H7 (cell line): ENCODE measurements around the gene PEG3. TPM values are rescaled to one million over a fixed set of nuclear protein-coding genes. Genes with fewer than 3 reads are reported as not detected.

Experiments
- DNase-seq: peaks from one replicate; pipeline ENCODE4 v3.0.0; 2012
- H3K27me3 ChIP-seq: 2 replicates; pipeline ENCODE4 v1.6.0; 2011; ENCODE audit warnings: mild to moderate bottlenecking, low read length; ENCODE audit not compliant: control insufficient read depth, insufficient read depth
- H3K36me3 ChIP-seq: replicated peaks from 2 replicates; pipeline ENCODE4 v1.5.1; 2011; ENCODE audit warnings: low read length; ENCODE audit not compliant: control insufficient read depth, insufficient read depth
- H3K4me3 ChIP-seq: 2 replicates; pipeline ENCODE4 v1.5.1; 2011; ENCODE audit warnings: low read depth, mild to moderate bottlenecking, control low read depth, low read length, moderate library complexity; ENCODE audit not compliant: insufficient read depth
- total RNA-seq: library from RNA; depleted of rRNA; stranded (reverse); fragments of >200 nt; shearing (Covaris generic); gene quantifications from 2 replicates; pipeline ENCODE4 v1.2.3, GENCODE V29; 2014; rRNA removed

Gene PEG3
- total RNA-seq, 1 experiment from 2014 or later: not detected

DNA sequence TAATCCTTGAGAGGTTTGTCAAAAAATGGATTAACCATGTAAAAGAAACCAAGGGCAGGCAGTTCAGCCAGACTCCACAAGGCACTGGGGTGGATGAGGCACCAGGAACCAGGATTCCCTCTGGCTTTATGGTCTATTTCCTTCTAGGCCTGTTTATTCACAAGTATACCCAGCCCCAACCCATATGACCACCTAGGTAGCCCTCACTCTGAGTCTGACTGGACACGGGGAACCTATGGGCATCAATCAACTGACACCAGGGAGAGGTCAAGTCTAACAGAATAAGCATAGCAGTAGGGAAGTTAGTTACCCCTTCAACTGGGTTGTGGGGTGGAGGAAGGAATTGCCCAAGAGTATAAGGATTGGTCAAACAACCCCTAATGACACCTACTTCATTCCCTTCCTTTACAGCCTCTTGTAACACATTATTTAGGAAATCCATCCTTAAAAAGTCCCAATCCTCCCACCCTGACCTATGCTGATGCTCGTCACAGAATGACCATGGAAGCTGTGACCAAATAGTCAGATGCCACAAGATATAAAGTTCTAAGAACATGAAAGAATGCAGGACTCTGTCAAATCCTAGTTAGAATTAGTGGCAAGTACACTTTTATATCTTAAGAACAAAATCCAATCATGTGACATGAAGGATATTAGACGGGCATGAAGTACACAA lies 31.7 kb downstream of the PEG3 start:
- H3K4me3 ChIP-seq: no peak overlapping the region
- no peaks in the 10 kb centered on the region for H3K27me3 ChIP-seq
- no peak for DNase-seq
- no peaks in the 10 kb centered on the region for H3K36me3 ChIP-seq

DNA sequence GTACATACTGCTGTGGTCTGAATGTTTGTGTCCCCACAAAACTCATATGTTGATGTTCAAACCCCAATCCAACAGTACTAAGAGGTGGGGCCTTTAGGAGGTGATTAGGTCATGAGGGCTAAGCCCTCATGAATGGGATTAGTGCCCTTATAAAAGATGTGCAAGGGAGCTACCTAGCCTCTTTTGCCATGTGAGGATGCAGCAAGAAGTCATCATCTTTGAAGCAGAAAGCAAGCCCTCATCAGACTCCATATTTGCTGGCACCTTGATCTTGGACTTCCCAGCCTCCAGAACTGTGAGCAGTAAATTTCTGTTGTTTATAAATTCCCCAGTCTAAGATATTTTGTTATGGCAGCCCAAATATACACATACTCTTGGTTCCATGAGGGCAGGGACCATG lies 33.9 kb downstream of the PEG3 start:
- H3K36me3 ChIP-seq: no peaks in the 10 kb centered on the region
- no peak overlapping the region for H3K4me3 ChIP-seq
- no peak for DNase-seq
- no peaks in the 10 kb centered on the region for H3K27me3 ChIP-seq

Other genes with a start within 250 kb of the PEG3 start
- 9.9 and 11.0 TPM in 2 replicates for gene ZNF71, start 245.4 kb downstream of the PEG3 start, total RNA-seq
- gene SMIM17, start 197.6 kb downstream of the PEG3 start, total RNA-seq: not detected in 2 replicates
- gene ZNF835, start 169.0 kb downstream of the PEG3 start, total RNA-seq: not detected in 2 replicates
- gene ZIM2, start within 50 bp of the PEG3 start, total RNA-seq: not detected in 2 replicates